Calu3 (cell line): ENCODE data around the gene ZNF200. TPM values are rescaled to one million over a fixed set of nuclear protein-coding genes. Genes with fewer than 3 reads are reported as not detected.
A peak's percentile ranks its signal among the peaks of the same experiment; 100 is the strongest.

Source experiments
- BruUV-seq: library from RNA; stranded (reverse); fragments of 400-500 nt; replicated peaks from 2 replicates; lab custom pipeline; 2021; lab: Mats Ljungman, UMichigan
- CTCF ChIA-PET: fragments of 300-600 bp; sonication (Branson Sonifier 250); formaldehyde crosslinking; loops from one replicate; lab custom pipeline; 2022; ENCODE audit warnings: antibody characterized with exemption; lab: Charles Lee
- DNase-seq: peaks from one replicate; pipeline ENCODE4 v3.0.0; 2022
- H3K27ac Mint-ChIP-seq: one replicate; pipeline ENCODE4 v1.8.0; 2022; ENCODE audit warnings: mixed read lengths; ENCODE audit not compliant: unreplicated experiment
- H3K27me3 Mint-ChIP-seq: one replicate; pipeline ENCODE4 v1.8.0; 2022; ENCODE audit warnings: mixed read lengths; ENCODE audit not compliant: unreplicated experiment
- H3K36me3 Mint-ChIP-seq: one replicate; pipeline ENCODE4 v1.8.0; 2022; ENCODE audit warnings: mild to moderate bottlenecking, moderate library complexity, mixed read lengths; ENCODE audit not compliant: insufficient read depth, unreplicated experiment
- H3K4me1 Mint-ChIP-seq: one replicate; pipeline ENCODE4 v1.8.0; 2022; ENCODE audit warnings: mild to moderate bottlenecking, low read depth, mixed read lengths; ENCODE audit not compliant: unreplicated experiment
- H3K4me3 Mint-ChIP-seq: one replicate; pipeline ENCODE4 v1.8.0; 2022; ENCODE audit warnings: mild to moderate bottlenecking, low read depth, moderate library complexity, mixed read lengths; ENCODE audit not compliant: unreplicated experiment
- H3K9me3 Mint-ChIP-seq: one replicate; pipeline ENCODE4 v1.8.0; 2022; ENCODE audit warnings: low read depth, mixed read lengths; ENCODE audit not compliant: unreplicated experiment
- CTCF ChIP-seq: fragments of 200-600 bp; IDR thresholded peaks from one replicate; pipeline ENCODE4 v1.8.0; 2022; ENCODE audit warnings: antibody characterized with exemption; ENCODE audit not compliant: unreplicated experiment
- intact Hi-C: fragments of 100-400 bp; cut with micrococcal nuclease; formaldehyde crosslinking; loops from one replicate; pipeline ENCODE4 v1.10.0; 2022; ENCODE audit not compliant: unreplicated experiment
- total RNA-seq: library from RNA; stranded (reverse); gene quantifications from 2 replicates; pipeline ENCODE4 v1.2.3, GENCODE V29; 2022

Gene ZNF200
- total RNA-seq, 1 experiment from 2014 or later: 12.7 TPM

GRCh38 chr16:3175157-3176093 lies 59.5 kb downstream of the ZNF200 start:
- CTCF ChIA-PET: interaction anchor here (0.5 to 0.6 kb wide), 2 partner anchors 8 to 117 kb away, joined by 3 to 5 read pairs; no protein-coding TSS in a partner anchor
- no peak for TF ChIP-seq CTCF
- peak overlapping the region; percentile 83 for H3K27ac Mint-ChIP-seq
- peak; percentile 65 for DNase-seq
- peaks cover 28% of the 10 kb centered on the region for H3K4me1 Mint-ChIP-seq
- no peak overlapping the region for H3K4me3 Mint-ChIP-seq
- intact Hi-C loops: no loop called here
- peaks cover 37% of the 10 kb centered on the region for H3K36me3 Mint-ChIP-seq
- H3K9me3 Mint-ChIP-seq: no peaks in the 10 kb centered on the region
- H3K27me3 Mint-ChIP-seq: peaks cover 87% of the 10 kb centered on the region
- BruUV-seq: no TSS peak

- Mint-ChIP-seq H3K27me3 (peaks cover 87% of the 10 kb centered on the region), H3K4me1 (peaks cover 28% of the 10 kb centered on the region), H3K9me3 (no peaks in the 10 kb centered on the region), H3K4me3 (peak overlapping the region; percentile 33), H3K27ac (no peak overlapping the region), H3K36me3 (peaks cover 37% of the 10 kb centered on the region)
- no TSS peak for BruUV-seq
- intact Hi-C loops: no loop called here
- no peak for TF ChIP-seq CTCF
- DNase-seq: no peak
- CTCF ChIA-PET: interaction anchor here (0.6 to 1.3 kb wide), 3 partner anchors 14 to 115 kb away, joined by 3 to 5 read pairs (median 3); no protein-coding TSS in a partner anchor
Observed at GRCh38 chr16:3174618-3175148, 60.3 kb downstream of the ZNF200 start.

- DNase-seq: peak; percentile 43
- no TSS peak for BruUV-seq
- CTCF ChIA-PET: interaction anchor here (0.6 to 1.3 kb wide), 3 partner anchors 13 to 114 kb away, joined by 3 to 5 read pairs (median 3); no protein-coding TSS in a partner anchor
- H3K4me3 Mint-ChIP-seq: peak overlapping the region; percentile 33
- H3K4me1 Mint-ChIP-seq: peaks cover 28% of the 10 kb centered on the region
- H3K36me3 Mint-ChIP-seq: peaks cover 37% of the 10 kb centered on the region
- no peaks in the 10 kb centered on the region for H3K9me3 Mint-ChIP-seq
- H3K27ac Mint-ChIP-seq: no peak overlapping the region
- peaks cover 87% of the 10 kb centered on the region for H3K27me3 Mint-ChIP-seq
- intact Hi-C loops: no loop called here
- peak; percentile 63 for TF ChIP-seq CTCF
Observed at GRCh38 chr16:3173892-3174617, 60.9 kb downstream of the ZNF200 start.

Other genes starting within 250 kb of the ZNF200 start
- 13.5 and 17.8 TPM in 2 replicates for gene CLDN9, start 222.2 kb downstream of the ZNF200 start, total RNA-seq
- 1.2 and 2.1 TPM in 2 replicates for gene CLDN6, start 217.0 kb downstream of the ZNF200 start, total RNA-seq
- 478 and 509 TPM in 2 replicates for gene TNFRSF12A, start 214.8 kb downstream of the ZNF200 start, total RNA-seq
- gene HCFC1R1, start 211.2 kb downstream of the ZNF200 start, total RNA-seq: 61.1 and 75.4 TPM in 2 replicates
- 50.8 and 54.4 TPM in 2 replicates for gene THOC6, start 211.1 kb downstream of the ZNF200 start, total RNA-seq
- gene BICDL2, start 198.2 kb downstream of the ZNF200 start, total RNA-seq: 59.4 and 70.9 TPM in 2 replicates
- 0.27 and 0.31 TPM in 2 replicates for gene MMP25, start 188.6 kb downstream of the ZNF200 start, total RNA-seq
- gene IL32, start 169.5 kb downstream of the ZNF200 start, total RNA-seq: 81.8 and 89.0 TPM in 2 replicates
- gene ZSCAN10, start 135.9 kb downstream of the ZNF200 start, total RNA-seq: not detected in 2 replicates
- 17.2 and 17.7 TPM in 2 replicates for gene ZNF205, start 122.6 kb downstream of the ZNF200 start, total RNA-seq
- 9.8 and 11.8 TPM in 2 replicates for gene ZNF213, start 100.1 kb downstream of the ZNF200 start, total RNA-seq
- gene OR1F1, start 47.0 kb downstream of the ZNF200 start, total RNA-seq: 0.40 and 0.54 TPM in 2 replicates
- gene MEFV, start 21.5 kb upstream of the ZNF200 start, total RNA-seq: not detected in 2 replicates
- 46.9 and 51.2 TPM in 2 replicates for gene ZNF263, start 48.3 kb upstream of the ZNF200 start, total RNA-seq
- 9.3 and 10.3 TPM in 2 replicates for gene TIGD7, start 70.3 kb upstream of the ZNF200 start, total RNA-seq
- 46.8 and 50.5 TPM in 2 replicates for gene ZNF75A, start 70.3 kb upstream of the ZNF200 start, total RNA-seq
- not detected in 2 replicates for gene OR2C1, start 120.7 kb upstream of the ZNF200 start, total RNA-seq
- gene ZSCAN32, start 165.8 kb upstream of the ZNF200 start, total RNA-seq: 23.8 and 26.1 TPM in 2 replicates
- 13.8 and 14.3 TPM in 2 replicates for gene ZNF174, start 166.1 kb upstream of the ZNF200 start, total RNA-seq
- gene ZNF597, start 208.3 kb upstream of the ZNF200 start, total RNA-seq: 2.7 TPM in 2 replicates
- gene NAA60, start 208.5 kb upstream of the ZNF200 start, total RNA-seq: 53.2 and 63.4 TPM in 2 replicates